Skin of body (tissue), 2 donors: ENCODE results near the gene EPB41L2. TPM values are rescaled to one million over a fixed set of nuclear protein-coding genes. Genes with fewer than 3 reads are reported as not detected.

Source experiments
- DNase-seq: peaks from one replicate; lab custom pipeline; 2025; lab: John Stamatoyannopoulos, UW
- total RNA-seq: library from RNA; depleted of rRNA; stranded (reverse); fragments of >200 nt; gene quantifications from one replicate; pipeline ENCODE4 v1.2.3, GENCODE V29; 2014

The EPB41L2 gene
- total RNA-seq, 1 donor from 2014 or later: 187 TPM

GRCh38 chr6:131062241-131063027, 611 bp downstream of the EPB41L2 start:
- DNase-seq: no peak

GRCh38 chr6:131061751-131062119, 1.3 kb downstream of the EPB41L2 start:
- peak; percentile 8 for DNase-seq

GRCh38 chr6:131061041-131061750, 1.8 kb downstream of the EPB41L2 start:
- peak; percentile 29 for DNase-seq

- no peak for DNase-seq
Measured at GRCh38 chr6:131060311-131060710, 2.7 kb downstream of the EPB41L2 start.

- peak; percentile 19 for DNase-seq
Measured at GRCh38 chr6:131059486-131059885, 3.6 kb downstream of the EPB41L2 start.

- no peak for DNase-seq
Measured at GRCh38 chr6:131058236-131058635, 4.8 kb downstream of the EPB41L2 start.

GRCh38 chr6:131054392-131055250, 8.4 kb downstream of the EPB41L2 start:
- DNase-seq: no peak

GRCh38 chr6:131053546-131054240, 9.4 kb downstream of the EPB41L2 start:
- no peak for DNase-seq

- DNase-seq: no peak
Measured at GRCh38 chr6:131052181-131052580, 10.9 kb downstream of the EPB41L2 start.

GRCh38 chr6:131051341-131051740, 11.7 kb downstream of the EPB41L2 start:
- DNase-seq: peak; percentile 50

- DNase-seq: peak; percentile 72
Measured at GRCh38 chr6:131049608-131050007, 13.4 kb downstream of the EPB41L2 start.

GRCh38 chr6:131048933-131049515, 14.0 kb downstream of the EPB41L2 start:
- DNase-seq: peak; percentile 79

GRCh38 chr6:131048459-131048858, 14.6 kb downstream of the EPB41L2 start:
- no peak for DNase-seq

- DNase-seq: no peak
Measured at GRCh38 chr6:131045139-131045538, 17.9 kb downstream of the EPB41L2 start.

GRCh38 chr6:131043902-131044447, 19.1 kb downstream of the EPB41L2 start:
- no peak for DNase-seq

GRCh38 chr6:131042664-131043063, 20.4 kb downstream of the EPB41L2 start:
- peak; percentile 85 for DNase-seq

GRCh38 chr6:131041814-131042213, 21.2 kb downstream of the EPB41L2 start:
- DNase-seq: peak; percentile 9

- DNase-seq: no peak
Measured at GRCh38 chr6:131040866-131041265, 22.2 kb downstream of the EPB41L2 start.

GRCh38 chr6:131039345-131039680, 23.7 kb downstream of the EPB41L2 start:
- no peak for DNase-seq

GRCh38 chr6:131038597-131039344, 24.3 kb downstream of the EPB41L2 start:
- DNase-seq: peak; percentile 82
